ENCODE data around the gene BPHL. TPM values are rescaled to one million over a fixed set of nuclear protein-coding genes. Genes with fewer than 3 reads are reported as not detected.

The BPHL gene
- total and polyA plus RNA-seq, 2 donors from 2014 or later = 28.9 to 94.1 TPM

GRCh38 chr6:3128356-3129108 is 10.0 kb downstream of the BPHL start:
- FAIRE-seq (no peak), DNase-seq (no peak)
- Histone ChIP-seq H3K4me1 (ENCODE audit: control insufficient read depth in 2 of 3, insufficient read depth in 2 of 3, low read depth in 1 of 3, low read length in 3 of 3) (peaks cover 0 to 5% (median 0%) of the 10 kb centered on the region in 3 donors), H3K27me3 (ENCODE audit: control insufficient read depth, insufficient read depth, low read length) (no peaks in the 10 kb centered on the region), H3K9ac (ENCODE audit: low read length in 3 of 3) (no peak overlapping the region), H3K36me3 (ENCODE audit: control insufficient read depth in 2 of 3, insufficient read depth in 3 of 3, low read length in 3 of 3) (peaks cover 3 to 21% (median 11%) of the 10 kb centered on the region in 3 donors), H3K9me3 (ENCODE audit: control insufficient read depth in 2 of 3, insufficient read depth in 1 of 3, low read length in 3 of 3) (no peaks in the 10 kb centered on the region), H3K4me3 (ENCODE audit: low read length in 3 of 3) (no peak overlapping the region), H3K27ac (ENCODE audit: low read depth in 2 of 2, low read length in 2 of 2) (no peak overlapping the region)
- TF ChIP-seq CTCF (IDR thresholded peaks at IDR 0.05; ENCODE audit: borderline replicate concordance, extremely low read depth, insufficient read depth) = no peak
- intact Hi-C loops (cut with DNase I) = loop anchor here (10.0 kb wide), 1 partner anchor 116 kb away; no protein-coding TSS in a partner anchor

- FAIRE-seq = no peak
- Histone ChIP-seq H3K36me3 (ENCODE audit: control insufficient read depth in 2 of 3, insufficient read depth in 3 of 3, low read length in 3 of 3) (peaks cover 3 to 30% (median 11%) of the 10 kb centered on the region in 3 donors), H3K9ac (ENCODE audit: low read length in 3 of 3) (no peak overlapping the region), H3K4me1 (ENCODE audit: control insufficient read depth in 2 of 3, insufficient read depth in 2 of 3, low read depth in 1 of 3, low read length in 3 of 3) (peaks cover 0 to 5% (median 0%) of the 10 kb centered on the region in 3 donors), H3K9me3 (ENCODE audit: control insufficient read depth in 2 of 3, insufficient read depth in 1 of 3, low read length in 3 of 3) (no peaks in the 10 kb centered on the region), H3K4me3 (ENCODE audit: low read length in 3 of 3) (no peak overlapping the region), H3K27ac (ENCODE audit: low read depth in 2 of 2, low read length in 2 of 2) (no peak overlapping the region), H3K27me3 (ENCODE audit: control insufficient read depth, insufficient read depth, low read length) (no peaks in the 10 kb centered on the region)
- no peak for TF ChIP-seq CTCF (IDR thresholded peaks at IDR 0.05; ENCODE audit: borderline replicate concordance, extremely low read depth, insufficient read depth)
- peak in 1 of 5 donors; percentile 66 for DNase-seq
- intact Hi-C loops (cut with DNase I) = no loop called here
These were observed 13.2 kb downstream of the BPHL start for GRCh38 chr6:3131695-3132094.

- Histone ChIP-seq H3K27me3 (ENCODE audit: control insufficient read depth, insufficient read depth, low read length) (no peaks in the 10 kb centered on the region), H3K9me3 (ENCODE audit: control insufficient read depth in 2 of 3, insufficient read depth in 1 of 3, low read length in 3 of 3) (no peaks in the 10 kb centered on the region), H3K4me1 (ENCODE audit: control insufficient read depth in 2 of 3, insufficient read depth in 2 of 3, low read depth in 1 of 3, low read length in 3 of 3) (peaks cover 0 to 9% (median under 1%) of the 10 kb centered on the region in 3 donors), H3K9ac (ENCODE audit: low read length in 3 of 3) (no peak overlapping the region), H3K4me3 (ENCODE audit: low read length in 3 of 3) (no peak overlapping the region), H3K36me3 (ENCODE audit: control insufficient read depth in 2 of 3, insufficient read depth in 3 of 3, low read length in 3 of 3) (peaks cover 1 to 40% (median 15%) of the 10 kb centered on the region in 3 donors), H3K27ac (ENCODE audit: low read depth in 2 of 2, low read length in 2 of 2) (peak overlapping the region in 1 of 2 donors; percentile 34)
- DNase-seq = peak in 3 of 5 donors; percentile 28 to 55 (median 33)
- no peak for TF ChIP-seq CTCF (IDR thresholded peaks at IDR 0.05; ENCODE audit: borderline replicate concordance, extremely low read depth, insufficient read depth)
- no peak for FAIRE-seq
- intact Hi-C loops (cut with DNase I) = no loop called here
These were observed 15.0 kb downstream of the BPHL start for GRCh38 chr6:3133515-3133914.

All from kidney (tissue), 14 donors.